ENCODE measurements around the gene SCN2B.

Gene SCN2B

DNA sequence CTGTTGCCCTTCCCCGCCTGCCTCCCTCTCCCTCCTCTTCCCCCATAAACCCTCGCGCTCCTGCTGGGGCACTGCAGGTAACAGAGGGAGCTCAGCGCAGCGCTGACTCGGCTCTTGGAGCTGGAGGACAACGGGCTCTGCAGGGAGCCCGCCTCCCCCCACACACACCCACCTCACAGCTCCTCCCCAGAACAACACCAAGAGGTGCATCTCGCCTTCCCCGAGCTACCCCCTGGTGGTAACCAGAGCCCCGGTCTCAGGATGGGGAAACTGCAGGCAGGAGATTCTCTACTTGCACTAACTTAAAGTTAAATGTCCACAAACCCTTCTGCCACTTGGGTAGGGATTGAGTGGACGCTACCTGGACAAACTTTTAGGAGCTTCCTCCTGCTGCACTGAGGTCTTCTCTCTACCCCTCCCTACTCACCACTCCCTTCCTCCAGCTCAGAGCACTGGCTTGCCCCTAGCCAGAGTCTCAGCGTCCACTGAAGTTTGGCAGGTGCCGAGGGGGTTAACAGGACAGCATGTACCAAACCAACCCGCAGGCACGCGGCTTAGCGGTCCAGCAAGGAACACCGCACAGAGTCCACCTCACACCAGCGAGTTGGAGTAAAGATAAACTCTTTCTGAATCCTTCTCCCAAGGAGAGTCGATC lies 19.8 kb downstream of the SCN2B start:
- H3K4me3 ChIP-seq (ENCODE audit: insufficient read length, low read depth), result peak overlapping the region; percentile 8
- peaks cover 77% of the 10 kb centered on the region for H3K27me3 ChIP-seq (ENCODE audit: insufficient read depth, insufficient read length)
- no peak for DNase-seq (ENCODE audit: low read depth, low spot score)

DNA sequence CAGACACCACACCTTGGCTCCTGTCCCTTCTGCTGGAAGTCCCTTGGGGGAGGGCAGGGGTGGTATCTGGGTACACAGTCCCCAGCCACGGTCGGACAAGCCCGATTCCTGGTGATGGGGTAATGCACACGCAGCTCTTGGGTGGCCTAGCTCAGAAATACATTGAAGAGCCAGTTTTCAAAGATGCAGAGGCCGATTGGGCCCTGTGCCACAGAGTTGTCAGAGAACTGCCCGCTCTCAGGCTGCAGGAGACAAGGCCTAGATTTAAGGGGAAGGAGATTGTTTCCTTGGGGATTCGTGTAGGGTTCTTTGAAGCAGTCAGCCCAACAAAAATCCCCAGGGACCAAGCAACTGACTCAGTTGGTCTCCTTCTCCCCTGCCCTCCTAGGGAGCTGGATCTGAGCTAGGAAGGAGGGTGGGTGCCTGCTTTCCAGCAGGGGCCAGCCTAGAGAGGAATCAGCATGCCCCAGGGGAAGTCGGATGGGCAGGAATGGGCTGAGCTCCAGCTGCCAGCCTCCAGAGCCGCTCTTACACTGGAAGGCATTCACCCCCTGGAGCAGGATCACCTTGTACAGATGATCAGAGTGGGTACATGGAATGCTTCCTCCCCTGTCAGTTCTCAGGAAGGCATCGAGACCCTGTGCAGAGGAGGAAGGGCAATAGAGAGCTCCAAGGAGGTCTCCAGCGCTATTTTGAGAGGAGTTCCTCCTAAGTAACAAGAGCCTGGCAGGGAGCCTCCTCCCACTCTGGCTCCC lies 20.5 kb downstream of the SCN2B start:
- Histone ChIP-seq H3K4me1 (ENCODE audit: insufficient read depth, insufficient read length) (peaks cover 17% of the 10 kb centered on the region), H3K36me3 (ENCODE audit: insufficient read depth, insufficient read length, low read length) (no peaks in the 10 kb centered on the region), H3K9me3 (ENCODE audit: insufficient read depth, low read length) (no peaks in the 10 kb centered on the region), H3K9ac (ENCODE audit: insufficient read length, low read depth) (no peak overlapping the region), H3K27me3 (ENCODE audit: insufficient read depth, insufficient read length) (peaks cover 84% of the 10 kb centered on the region), H3K4me3 (ENCODE audit: insufficient read length, low read depth) (no peak overlapping the region)
- no peak for DNase-seq (ENCODE audit: low read depth, low spot score)
- no peak for TF ChIP-seq SUZ12 (IDR thresholded peaks at IDR 0.05; ENCODE audit: extremely low read depth, insufficient read depth, insufficient read length)
- no peak for TF ChIP-seq ZNF274 (IDR thresholded peaks at IDR 0.05; ENCODE audit: low read depth, low read length)
- no peak for TF ChIP-seq YY1 (IDR thresholded peaks at IDR 0.05; ENCODE audit: insufficient read depth, insufficient read length)

More for the DNA sequence above, 19.8 kb downstream of the SCN2B start:
- no peak for TF ChIP-seq SUZ12 (IDR thresholded peaks at IDR 0.05; ENCODE audit: extremely low read depth, insufficient read depth, insufficient read length)
- no peak for TF ChIP-seq ZNF274 (IDR thresholded peaks at IDR 0.05; ENCODE audit: low read depth, low read length)
- no peak for TF ChIP-seq YY1 (IDR thresholded peaks at IDR 0.05; ENCODE audit: insufficient read depth, insufficient read length)
- no peaks in the 10 kb centered on the region for H3K36me3 ChIP-seq (ENCODE audit: insufficient read depth, insufficient read length, low read length)
- H3K9ac ChIP-seq (ENCODE audit: insufficient read length, low read depth), result no peak overlapping the region
- peaks cover 17% of the 10 kb centered on the region for H3K4me1 ChIP-seq (ENCODE audit: insufficient read depth, insufficient read length)
- no peaks in the 10 kb centered on the region for H3K9me3 ChIP-seq (ENCODE audit: insufficient read depth, low read length)

DNA sequence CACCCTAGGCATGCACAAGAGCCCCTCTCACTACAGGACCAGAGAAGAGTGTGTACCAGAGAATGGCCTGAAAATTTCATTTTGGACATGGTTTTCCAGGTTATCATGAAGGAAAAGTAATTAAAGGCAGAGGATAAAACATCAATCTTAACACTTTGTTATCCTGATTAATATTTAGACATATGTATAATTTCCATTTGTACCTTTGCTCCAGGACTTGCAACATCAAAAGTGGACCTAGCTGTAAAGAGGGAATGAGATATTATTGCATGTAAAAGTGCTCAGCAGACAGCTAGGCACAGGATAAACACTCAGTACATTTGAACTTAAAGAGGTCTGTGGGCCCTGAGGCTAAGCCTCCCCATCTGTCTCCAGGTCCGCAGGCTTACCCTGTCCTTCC lies 21.8 kb downstream of the SCN2B start:
- TF ChIP-seq SUZ12 (IDR thresholded peaks at IDR 0.05; ENCODE audit: extremely low read depth, insufficient read depth, insufficient read length) (no peak), ZNF274 (IDR thresholded peaks at IDR 0.05; ENCODE audit: low read depth, low read length) (no peak), YY1 (IDR thresholded peaks at IDR 0.05; ENCODE audit: insufficient read depth, insufficient read length) (no peak)
- Histone ChIP-seq H3K27me3 (ENCODE audit: insufficient read depth, insufficient read length) (peaks cover 92% of the 10 kb centered on the region), H3K9ac (ENCODE audit: insufficient read length, low read depth) (no peak overlapping the region), H3K4me1 (ENCODE audit: insufficient read depth, insufficient read length) (peaks cover 17% of the 10 kb centered on the region), H3K36me3 (ENCODE audit: insufficient read depth, insufficient read length, low read length) (no peaks in the 10 kb centered on the region), H3K4me3 (ENCODE audit: insufficient read length, low read depth) (no peak overlapping the region), H3K9me3 (ENCODE audit: insufficient read depth, low read length) (no peaks in the 10 kb centered on the region)
- no peak for DNase-seq (ENCODE audit: low read depth, low spot score)

DNA sequence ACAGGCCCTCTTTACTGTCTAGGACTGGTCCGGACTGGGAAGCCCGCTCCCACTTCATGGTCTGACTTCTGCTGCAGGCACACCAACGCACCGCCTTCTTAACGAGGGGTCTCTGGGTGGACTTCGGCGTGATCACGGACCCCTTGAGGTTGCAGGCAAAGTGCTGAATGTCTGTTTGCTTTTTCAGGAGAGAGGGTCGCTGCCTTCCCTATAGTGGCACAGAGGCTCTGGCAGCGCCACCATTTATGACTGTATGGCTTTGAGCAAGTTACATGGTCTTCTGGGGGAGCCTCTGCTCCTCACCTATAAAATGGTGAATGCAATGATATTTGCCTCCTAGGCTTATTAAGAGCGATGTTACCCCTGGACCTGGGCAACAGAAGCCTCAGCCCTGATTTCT lies 22.5 kb downstream of the SCN2B start:
- Histone ChIP-seq H3K9ac (ENCODE audit: insufficient read length, low read depth) (no peak overlapping the region), H3K9me3 (ENCODE audit: insufficient read depth, low read length) (no peaks in the 10 kb centered on the region), H3K4me3 (ENCODE audit: insufficient read length, low read depth) (no peak overlapping the region), H3K36me3 (ENCODE audit: insufficient read depth, insufficient read length, low read length) (no peaks in the 10 kb centered on the region), H3K4me1 (ENCODE audit: insufficient read depth, insufficient read length) (peaks cover 17% of the 10 kb centered on the region), H3K27me3 (ENCODE audit: insufficient read depth, insufficient read length) (peaks cover 86% of the 10 kb centered on the region)
- TF ChIP-seq SUZ12 (IDR thresholded peaks at IDR 0.05; ENCODE audit: extremely low read depth, insufficient read depth, insufficient read length), result no peak
- TF ChIP-seq YY1 (IDR thresholded peaks at IDR 0.05; ENCODE audit: insufficient read depth, insufficient read length), result no peak
- TF ChIP-seq ZNF274 (IDR thresholded peaks at IDR 0.05; ENCODE audit: low read depth, low read length), result no peak
- no peak for DNase-seq (ENCODE audit: low read depth, low spot score)

DNA sequence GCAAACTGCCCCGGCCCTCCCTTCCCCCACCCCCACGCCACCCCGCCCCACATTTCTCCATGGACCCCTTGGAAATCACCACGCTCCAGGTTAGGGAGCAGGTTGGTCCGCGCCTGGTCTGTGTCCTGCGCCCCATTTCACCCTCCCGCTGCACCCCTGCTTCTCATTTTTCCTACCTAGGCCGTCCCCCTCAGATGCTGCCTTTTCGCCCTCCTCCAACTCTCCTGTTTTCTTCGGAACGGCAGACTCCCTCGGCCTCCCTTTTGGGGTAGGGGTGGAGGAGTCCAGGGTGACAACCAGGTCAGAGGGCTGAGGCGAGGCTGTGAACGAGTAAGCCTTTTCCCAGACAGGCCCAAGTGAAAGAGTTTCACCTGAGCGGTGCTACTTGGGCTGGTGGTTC lies 22.9 kb downstream of the SCN2B start:
- TF ChIP-seq YY1 (IDR thresholded peaks at IDR 0.05; ENCODE audit: insufficient read depth, insufficient read length) (no peak), ZNF274 (IDR thresholded peaks at IDR 0.05; ENCODE audit: low read depth, low read length) (no peak), SUZ12 (IDR thresholded peaks at IDR 0.05; ENCODE audit: extremely low read depth, insufficient read depth, insufficient read length) (no peak)
- Histone ChIP-seq H3K4me3 (ENCODE audit: insufficient read length, low read depth) (no peak overlapping the region), H3K9me3 (ENCODE audit: insufficient read depth, low read length) (no peaks in the 10 kb centered on the region)

DNA sequence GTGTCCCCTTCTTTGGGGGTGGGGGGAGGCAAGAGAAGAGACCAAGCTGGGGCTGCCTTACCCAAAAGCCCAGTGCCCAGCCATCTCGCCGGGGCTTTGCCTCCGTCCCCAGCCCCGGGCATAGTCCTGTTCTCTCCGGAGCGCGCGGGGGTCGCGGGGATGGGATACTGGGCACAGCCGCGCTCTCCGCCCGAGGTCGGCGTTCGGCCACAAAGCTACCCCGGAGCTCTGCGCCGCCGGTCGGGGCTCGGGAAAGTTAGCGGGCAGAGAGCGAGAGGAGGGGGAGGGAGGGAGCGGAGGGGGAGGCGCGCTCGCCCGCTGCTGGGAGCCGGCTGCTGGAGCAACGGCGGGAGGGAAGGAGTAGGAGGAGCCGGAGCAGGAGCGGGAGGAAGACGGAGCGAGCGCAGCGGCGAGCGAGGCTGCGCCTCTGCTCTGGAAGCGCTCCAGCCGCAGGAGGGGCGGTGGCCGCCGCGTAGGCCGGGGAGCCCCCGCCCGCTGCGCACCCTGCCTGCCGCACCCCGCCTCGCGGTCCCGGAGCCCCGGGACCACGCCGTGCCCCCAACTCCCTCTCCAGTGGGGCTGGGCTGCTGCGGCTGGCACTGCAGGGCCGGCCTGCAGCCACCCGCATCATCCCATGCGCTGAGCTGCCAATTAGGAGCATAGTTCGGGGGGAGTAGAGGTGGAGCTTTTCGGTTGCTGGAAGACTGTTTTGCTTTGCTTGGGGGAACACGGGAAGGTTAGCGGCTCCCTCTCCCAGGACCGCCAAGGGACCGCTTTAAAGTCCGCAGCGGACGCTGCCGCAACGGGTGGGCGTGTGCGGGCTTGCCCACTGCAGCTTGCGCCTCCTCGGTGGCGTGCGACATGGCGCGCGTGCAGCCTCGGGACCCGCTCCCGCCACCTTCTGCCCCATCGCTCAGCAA lies 23.6 kb downstream of the SCN2B start, which contains the start of gene SCN4B:
Gene SCN4B, minus strand, starts transcription at position 272 of the 920 bp plus-strand sequence. Its CDS starts 150 bp downstream, at position 122.
- Histone ChIP-seq H3K4me1 (ENCODE audit: insufficient read depth, insufficient read length) (peaks cover 16% of the 10 kb centered on the region), H3K27me3 (ENCODE audit: insufficient read depth, insufficient read length) (peaks cover 75% of the 10 kb centered on the region), H3K36me3 (ENCODE audit: insufficient read depth, insufficient read length, low read length) (no peaks in the 10 kb centered on the region), H3K9me3 (ENCODE audit: insufficient read depth, low read length) (no peaks in the 10 kb centered on the region), H3K4me3 (ENCODE audit: insufficient read length, low read depth) (peak within 1 kb of the TSS; percentile 69), H3K9ac (ENCODE audit: insufficient read length, low read depth) (peak within 1 kb of the TSS; percentile 81)
- TF ChIP-seq SUZ12 (IDR thresholded peaks at IDR 0.05; ENCODE audit: extremely low read depth, insufficient read depth, insufficient read length) (no peak), ZNF274 (IDR thresholded peaks at IDR 0.05; ENCODE audit: low read depth, low read length) (no peak)
- DNase-seq (ENCODE audit: low read depth, low spot score), result peak; percentile 68

More for the DNA sequence above, 22.9 kb downstream of the SCN2B start:
- peak overlapping the region; percentile 81 for H3K9ac ChIP-seq (ENCODE audit: insufficient read length, low read depth)
- DNase-seq (ENCODE audit: low read depth, low spot score), result no peak
- H3K27me3 ChIP-seq (ENCODE audit: insufficient read depth, insufficient read length), result peaks cover 82% of the 10 kb centered on the region
- H3K36me3 ChIP-seq (ENCODE audit: insufficient read depth, insufficient read length, low read length), result no peaks in the 10 kb centered on the region
- H3K4me1 ChIP-seq (ENCODE audit: insufficient read depth, insufficient read length), result peaks cover 17% of the 10 kb centered on the region
